PC-9 (cell line): ENCODE data around the gene ATP8B1.

ENCODE experiments used
- EZH2 ChIP-seq: fragments of 200-600 bp; sonication (generic); IDR thresholded peaks from 2 replicates; pipeline ENCODE4 v1.8.0; 2017; ENCODE audit warnings: antibody characterized with exemption, low read depth
- TF ChIP-seq, protein P1 (sequence below): fragments of 200-600 bp; sonication (generic); conservative IDR thresholded peaks from 2 replicates; pipeline ENCODE4 v1.6.1; 2017; ENCODE audit warnings: mixed run types, antibody characterized with exemption, mild to moderate bottlenecking, moderate library complexity

DNA sequence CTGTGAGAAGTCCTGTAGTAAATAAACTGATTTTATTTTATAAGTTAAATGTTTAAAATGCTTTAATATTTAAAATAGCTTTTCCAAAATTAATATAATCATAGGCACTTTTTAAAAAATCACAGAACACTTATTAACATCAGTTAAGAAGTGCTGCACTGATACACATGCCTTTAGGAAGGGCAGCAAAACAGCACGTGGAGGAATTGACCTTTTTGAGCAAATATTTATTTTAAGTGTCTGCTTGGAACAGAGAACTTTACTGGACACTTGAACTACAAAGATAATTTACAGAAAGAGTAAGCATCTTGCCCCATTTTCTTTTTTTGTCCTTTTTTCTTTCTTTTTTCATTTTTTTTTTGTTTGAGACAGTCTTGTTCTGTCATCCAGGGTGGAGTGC, 93.8 kb downstream of the ATP8B1 start:
- no peak for TF ChIP-seq EZH2
- TF ChIP-seq, protein P1, sequence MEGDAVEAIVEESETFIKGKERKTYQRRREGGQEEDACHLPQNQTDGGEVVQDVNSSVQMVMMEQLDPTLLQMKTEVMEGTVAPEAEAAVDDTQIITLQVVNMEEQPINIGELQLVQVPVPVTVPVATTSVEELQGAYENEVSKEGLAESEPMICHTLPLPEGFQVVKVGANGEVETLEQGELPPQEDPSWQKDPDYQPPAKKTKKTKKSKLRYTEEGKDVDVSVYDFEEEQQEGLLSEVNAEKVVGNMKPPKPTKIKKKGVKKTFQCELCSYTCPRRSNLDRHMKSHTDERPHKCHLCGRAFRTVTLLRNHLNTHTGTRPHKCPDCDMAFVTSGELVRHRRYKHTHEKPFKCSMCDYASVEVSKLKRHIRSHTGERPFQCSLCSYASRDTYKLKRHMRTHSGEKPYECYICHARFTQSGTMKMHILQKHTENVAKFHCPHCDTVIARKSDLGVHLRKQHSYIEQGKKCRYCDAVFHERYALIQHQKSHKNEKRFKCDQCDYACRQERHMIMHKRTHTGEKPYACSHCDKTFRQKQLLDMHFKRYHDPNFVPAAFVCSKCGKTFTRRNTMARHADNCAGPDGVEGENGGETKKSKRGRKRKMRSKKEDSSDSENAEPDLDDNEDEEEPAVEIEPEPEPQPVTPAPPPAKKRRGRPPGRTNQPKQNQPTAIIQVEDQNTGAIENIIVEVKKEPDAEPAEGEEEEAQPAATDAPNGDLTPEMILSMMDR, result no peak
